Activated T-cell treated with anti-CD3 and anti-CD28 coated beads for 1 hour (primary cell): Measurements from ENCODE around the gene ARHGAP32.
"Not testable (repeated sequence)": the region's sequence is repeated elsewhere in the genome, so short reads cannot be mapped to it uniquely, and the experiment has no call there.

Experiments
- DNase-seq: peaks from one replicate; pipeline ENCODE4 v3.0.0-alpha.2; 2020; ENCODE audit warnings: low read depth

The ARHGAP32 gene

DNA sequence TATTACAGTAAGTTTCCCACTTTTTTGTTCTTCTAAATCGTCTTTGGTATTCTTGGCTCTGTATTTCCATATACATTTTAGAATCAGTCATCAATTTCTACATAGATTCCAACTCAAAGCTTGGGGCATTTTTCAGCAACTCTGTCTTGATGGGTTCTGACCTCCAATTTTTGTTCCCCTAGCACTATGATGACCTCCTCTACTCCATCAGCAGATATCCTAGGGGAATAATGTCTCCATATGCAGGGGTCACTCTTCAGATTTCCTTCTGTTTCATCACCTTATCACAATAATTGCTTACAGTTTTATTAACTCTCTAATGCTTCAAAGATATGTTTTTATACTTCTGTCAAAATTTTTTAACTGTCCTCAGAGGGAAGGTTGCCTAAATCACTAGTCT lies 158.1 kb downstream of the ARHGAP32 start:
- no peak for DNase-seq

DNA sequence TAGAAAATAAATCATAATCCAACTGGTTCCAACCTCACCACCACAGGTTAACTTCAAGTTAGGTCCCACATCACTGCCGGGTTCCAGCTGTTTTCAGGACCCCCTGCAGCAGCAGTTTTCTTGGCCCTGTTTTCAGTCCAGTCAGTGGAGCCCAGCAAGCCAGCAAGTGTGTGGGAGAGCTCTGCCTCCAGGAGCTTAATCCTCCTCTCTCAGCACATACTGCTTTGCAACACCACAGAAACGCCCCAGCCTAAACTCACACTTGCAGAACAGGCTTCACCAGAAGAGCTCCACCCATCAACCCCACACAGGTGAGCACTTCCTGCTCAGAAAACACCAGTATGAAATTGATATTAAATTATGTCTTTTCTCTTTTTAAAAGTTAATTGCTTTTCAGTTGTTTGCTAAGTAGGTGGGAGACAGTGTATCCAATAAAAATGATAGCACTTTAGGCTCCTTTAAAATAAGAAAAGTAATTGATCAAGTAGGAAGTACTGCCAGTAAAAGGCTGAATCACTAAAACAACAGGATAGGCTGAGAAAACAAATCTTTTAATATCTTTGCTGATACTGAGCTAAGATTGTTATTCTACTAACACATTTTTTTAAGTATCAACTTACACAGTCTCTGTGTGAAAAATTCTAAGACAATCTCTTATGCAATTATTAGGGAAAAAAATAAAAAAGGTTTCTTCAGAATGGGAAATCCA lies 168.0 kb downstream of the ARHGAP32 start:
- DNase-seq, result no peak

DNA sequence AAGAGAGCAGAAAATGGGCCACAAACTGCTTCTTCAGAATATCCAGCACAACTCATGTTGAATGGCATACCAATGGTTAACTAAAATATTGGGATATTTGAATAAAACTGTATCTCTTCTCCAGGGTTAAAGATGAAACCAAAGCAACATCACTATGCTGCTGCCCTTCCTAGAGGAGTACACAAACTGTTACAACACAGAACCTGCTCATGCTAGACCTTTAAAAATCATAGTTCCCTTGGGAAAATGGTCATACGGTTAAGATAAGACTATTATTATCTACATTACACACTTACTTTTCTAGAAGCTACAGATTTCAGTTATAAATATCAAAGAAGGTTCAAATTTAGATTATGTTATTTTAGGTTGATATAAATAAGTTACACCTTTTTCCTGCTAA lies 170.8 kb downstream of the ARHGAP32 start:
- no peak for DNase-seq

DNA sequence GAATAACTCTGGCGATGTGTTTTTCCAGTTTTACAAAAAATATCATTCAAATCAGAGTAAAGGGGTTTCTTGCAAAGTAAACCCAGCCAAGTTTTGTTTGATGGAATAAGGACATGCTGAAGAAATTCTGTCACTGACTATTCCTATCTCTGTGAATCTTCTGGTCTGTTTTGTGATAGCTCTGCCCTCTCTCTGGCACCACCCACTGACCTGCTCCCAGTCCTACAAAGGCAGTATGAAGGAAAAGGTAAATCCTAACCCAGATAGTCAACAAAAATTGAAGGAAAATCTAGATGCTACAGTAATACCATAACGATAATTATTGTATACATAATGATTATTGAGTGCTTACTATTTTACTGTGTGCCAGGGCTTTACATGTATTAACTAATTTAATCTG lies 173.1 kb downstream of the ARHGAP32 start:
- no peak for DNase-seq

DNA sequence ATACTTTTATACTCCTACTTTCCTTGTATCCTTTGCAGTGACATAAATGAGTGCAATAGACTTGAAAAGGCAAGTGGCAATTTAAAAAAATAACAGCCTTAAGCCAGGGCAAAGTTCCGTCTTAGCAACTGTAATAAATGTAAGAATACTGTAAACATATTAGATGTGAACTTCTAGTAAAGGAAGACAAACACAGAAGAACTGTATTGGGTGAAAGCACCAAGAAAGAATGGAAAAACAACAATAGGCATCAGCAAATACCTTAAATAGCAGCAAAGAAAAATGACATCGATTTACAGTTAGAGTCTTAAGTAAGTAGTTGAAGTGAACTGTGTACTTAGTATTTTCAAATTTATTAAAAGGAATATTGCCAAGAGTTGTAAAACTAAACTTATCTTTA lies 174.0 kb downstream of the ARHGAP32 start:
- DNase-seq, result no peak

DNA sequence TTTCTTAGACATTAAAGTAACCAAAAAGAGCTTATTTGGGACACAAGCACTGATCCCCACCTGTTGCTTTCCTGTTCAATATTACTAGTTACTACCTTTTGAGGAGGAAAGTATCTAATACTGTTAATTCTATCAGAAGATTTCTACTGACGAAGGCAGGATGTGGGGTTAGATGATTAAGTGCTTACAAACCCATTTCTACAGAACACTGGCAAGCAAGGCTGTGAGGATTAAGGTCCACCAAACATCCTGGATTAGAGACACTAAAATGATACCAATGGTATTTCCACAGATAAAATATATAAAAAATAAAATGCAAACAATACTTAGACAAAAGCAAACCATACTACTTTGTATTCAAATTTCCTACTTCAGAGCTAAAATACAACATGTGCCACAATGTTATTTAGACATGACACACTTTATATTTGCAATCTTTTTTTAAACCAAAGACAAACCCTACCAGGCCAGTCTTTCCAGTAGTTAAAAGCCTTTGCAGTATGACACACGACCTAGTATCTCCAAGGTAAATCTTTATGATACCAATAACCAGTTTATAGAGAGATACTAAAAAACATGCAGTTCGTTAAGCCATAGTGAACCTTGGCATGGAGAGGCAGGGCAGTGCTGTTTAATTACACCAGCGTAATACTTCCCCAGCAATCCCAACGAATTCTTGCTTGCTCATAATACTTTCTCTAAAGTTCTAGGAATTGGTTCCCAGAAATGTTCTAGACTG lies 178.2 kb downstream of the ARHGAP32 start:
- no peak for DNase-seq

DNA sequence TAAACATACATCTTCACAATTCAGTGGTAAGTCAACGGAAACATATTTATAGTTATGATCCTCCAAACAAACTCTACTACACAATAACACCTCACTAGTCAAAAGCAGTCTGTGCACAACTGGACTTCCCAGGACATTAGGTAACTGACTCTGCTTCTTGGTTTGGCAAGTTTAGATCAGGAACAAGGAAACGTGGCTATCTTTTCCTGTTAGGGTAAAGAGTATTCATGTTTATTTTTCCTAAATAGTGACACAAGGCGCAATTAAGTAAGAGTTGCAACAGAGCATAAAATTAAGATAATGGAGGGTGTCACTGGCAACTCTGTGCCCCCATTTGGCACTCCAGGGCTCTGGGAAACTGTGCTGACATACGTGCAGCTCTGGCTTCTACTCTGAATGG lies 179.2 kb downstream of the ARHGAP32 start:
- DNase-seq, result no peak

DNA sequence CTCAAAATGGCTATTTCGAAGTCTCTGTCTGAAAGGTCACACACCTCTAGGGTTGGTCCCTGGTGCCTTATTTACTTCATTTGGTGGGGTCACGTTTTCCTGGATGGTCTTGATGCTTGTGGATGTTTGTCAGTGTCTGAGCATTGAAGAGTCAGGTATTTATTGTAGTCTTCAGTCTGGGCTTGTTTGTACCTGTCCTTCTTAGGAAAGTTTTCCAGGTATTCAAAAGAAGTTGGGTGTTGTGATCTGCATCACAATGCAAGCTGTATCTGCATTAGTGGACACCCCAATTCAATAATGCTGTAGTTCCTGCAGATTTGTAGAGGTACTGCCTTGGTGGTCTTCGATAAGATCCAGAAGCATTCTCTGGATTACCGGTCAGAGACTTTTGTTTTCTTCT lies 186.0 kb downstream of the ARHGAP32 start:
- DNase-seq, result no peak

DNA sequence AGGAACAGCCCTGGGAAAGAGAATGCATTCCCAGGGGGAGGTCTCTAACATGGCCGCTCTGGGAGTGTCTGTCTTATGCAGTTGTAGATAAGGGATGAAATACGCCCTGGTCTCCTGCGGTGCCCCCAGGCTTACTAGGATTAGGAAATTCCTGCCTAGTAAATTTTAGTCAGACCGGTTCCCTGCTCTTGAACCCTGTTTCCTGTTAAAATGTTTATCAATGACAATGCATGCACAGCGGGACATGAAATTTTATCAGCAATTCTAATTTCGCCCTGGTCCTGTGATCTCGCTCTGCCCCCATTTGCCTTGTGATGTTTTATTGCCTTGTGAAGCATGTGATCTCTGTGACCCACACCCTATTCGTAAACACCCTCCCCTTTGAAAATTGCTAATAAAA lies 193.0 kb downstream of the ARHGAP32 start:
- DNase-seq, result not testable (repeated sequence)

DNA sequence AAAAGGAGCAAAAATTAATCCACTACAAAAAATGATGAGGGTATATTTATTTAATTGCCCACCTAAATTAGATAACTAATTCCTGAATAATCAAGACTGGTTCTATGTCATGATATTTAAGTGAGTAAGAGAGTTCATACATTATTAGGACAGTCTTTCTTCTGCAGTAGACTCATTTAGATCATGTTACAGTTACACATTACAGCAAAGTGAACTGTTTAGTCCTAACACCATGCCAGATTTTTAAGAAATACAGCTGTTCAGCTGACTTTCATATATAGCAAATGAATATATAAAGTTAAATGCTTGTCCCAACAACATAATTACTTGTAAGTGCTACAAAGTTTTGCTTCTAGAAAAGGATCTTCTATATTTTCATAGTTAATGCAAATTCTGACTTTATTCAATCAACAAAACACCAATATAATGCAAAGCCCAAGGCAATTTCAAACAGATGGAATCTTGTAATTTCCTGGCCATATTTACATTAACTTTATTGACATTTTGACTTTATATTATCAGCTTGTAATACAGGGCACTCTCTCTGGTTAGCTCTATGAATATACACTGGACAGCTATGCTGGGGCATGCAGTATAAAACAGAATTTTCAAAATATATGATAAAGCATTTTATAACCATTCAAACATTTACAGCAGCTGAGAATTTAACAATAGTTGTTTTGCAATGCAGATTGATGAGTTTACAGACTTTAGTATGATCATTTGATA lies 203.7 kb downstream of the ARHGAP32 start:
- no peak for DNase-seq

DNA sequence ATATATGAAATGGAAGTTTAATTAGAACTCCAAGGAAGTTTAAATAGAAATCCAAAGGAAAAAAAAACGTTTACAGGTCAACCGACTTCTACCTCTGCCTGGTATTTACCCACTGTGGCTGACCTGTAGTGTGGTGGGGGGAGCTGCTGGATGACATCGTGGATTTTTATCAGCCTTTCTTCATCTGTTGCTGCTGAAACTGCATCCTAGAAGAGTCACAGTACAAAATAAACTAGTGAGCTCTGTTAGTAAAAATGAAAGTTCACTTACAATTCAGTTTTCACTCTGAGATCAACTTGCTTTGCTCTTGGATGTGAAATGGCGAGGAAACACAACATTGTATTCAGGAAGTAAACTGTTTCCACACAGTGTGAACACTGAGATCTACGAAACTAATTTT lies 206.2 kb downstream of the ARHGAP32 start:
- DNase-seq, result no peak

DNA sequence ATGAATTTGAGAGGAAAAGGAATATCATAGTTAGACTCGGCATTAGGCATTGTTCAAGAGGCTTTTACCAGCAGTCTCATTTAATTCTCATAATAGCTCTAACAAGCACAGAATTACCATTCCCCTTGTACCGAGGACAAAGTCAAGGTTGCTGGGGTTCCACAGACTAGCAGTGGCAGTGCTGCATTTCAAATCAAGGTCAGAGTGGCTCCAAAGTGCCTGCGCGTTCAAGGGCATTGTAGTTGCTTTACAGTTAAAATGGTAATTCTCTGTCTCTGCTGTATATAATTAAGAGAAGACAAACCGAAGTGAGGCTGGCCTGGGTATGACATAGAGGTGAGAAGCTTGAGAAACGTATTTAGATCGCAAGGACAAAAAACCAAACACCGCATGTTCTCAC lies 209.1 kb downstream of the ARHGAP32 start:
- no peak for DNase-seq

DNA sequence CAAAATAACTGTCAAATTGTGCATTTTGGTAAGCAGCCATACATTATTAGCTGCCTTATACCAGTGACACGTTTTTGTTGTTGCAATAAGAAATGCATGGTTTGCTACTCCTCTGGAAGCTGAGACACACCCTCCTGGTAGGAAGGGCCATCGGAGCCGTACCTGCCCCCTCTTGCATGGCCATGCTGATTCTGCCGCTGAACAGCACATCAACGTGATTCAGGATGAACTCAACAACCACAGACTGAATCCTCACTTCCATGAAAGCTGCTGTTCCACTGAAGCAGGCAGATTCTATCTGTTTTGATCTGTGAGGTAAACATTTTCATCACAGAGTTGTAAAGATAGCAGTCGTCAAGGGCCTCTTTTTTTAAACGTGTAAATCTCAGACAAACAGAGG lies 210.9 kb downstream of the ARHGAP32 start:
- DNase-seq, result no peak

DNA sequence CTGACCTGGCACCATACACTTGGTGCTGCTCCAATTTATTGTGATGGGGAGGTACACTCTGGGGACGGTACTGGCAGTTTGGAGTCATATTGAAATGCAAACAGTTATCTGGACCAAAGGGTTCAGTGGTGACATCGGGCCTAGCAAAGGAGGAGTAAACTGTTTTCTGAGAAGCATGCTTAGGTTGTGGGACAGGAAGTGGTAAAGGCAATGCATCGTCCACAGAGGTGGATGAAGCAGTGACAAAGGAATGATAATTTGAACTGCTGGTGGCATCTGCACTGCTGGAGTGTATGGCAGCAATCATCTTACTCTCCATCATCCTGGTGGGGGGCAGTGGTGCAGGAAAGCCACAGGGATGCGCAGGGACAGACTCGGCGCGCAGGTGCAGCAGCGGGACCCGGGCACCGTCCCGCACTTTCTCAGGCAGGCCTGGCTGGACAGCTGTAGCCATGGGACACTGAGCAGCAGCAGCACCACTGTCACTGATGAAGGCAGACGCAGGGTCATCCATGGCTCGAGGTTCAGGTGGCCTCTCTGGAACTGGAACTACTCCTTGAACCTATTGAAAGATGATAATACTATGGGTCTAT lies 221.4 kb downstream of the ARHGAP32 start:
- no peak for DNase-seq

DNA sequence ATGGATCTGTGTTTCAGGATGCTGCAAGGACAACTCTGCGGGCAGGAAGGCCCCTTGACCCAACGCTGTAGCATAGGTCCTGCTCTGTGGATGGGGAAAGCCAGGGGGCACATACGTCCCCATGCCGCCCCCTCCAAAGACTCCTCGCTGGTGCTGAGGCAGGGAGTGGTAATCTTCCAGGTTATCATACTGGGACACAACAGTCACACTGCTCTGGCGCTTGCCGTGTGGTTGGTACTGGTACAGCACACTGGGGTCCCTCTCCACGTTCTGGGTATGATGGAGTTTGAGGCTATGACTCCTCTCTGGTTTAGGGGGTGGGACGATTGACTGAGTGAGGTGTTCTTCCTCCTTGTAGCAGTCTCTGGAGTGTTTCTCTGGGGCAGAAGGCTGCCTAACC lies 223.2 kb downstream of the ARHGAP32 start:
- DNase-seq, result no peak

DNA sequence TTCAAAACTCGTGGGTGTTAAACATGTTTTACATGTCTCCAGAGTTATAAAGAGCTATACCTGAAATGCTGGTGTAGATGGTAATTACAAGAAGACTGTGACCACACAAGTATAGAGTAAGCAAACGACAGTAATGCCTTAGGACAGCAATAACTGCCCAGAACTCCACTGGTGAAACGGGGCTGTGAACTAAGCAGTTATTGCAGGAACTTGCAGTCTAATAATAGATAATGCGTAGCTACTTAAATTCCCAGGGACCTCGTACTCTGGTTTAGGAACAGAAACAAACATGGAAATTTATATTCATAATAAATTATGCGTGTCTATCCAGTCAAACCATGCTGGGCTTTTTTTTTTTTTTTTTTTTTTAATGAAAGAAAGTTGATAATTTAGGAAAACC lies 224.5 kb downstream of the ARHGAP32 start:
- no peak for DNase-seq

DNA sequence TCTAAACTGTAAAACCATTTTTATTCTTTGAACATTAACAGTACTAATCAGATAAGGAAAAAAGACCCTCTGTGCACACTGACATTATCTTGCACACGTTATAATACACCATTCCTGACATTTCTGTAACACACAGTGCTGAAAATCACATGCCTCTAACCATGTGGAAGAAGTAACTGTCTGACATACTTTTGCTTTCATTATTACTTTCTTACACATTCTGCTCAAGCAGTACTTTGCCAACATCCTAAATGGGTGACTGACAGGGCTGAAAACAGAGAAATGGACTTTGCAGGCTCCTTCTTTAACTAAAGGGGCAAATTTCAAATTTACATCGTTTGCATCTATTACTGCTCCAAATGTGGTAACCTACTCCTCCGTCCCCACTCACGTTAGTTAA lies 226.6 kb downstream of the ARHGAP32 start:
- no peak for DNase-seq

DNA sequence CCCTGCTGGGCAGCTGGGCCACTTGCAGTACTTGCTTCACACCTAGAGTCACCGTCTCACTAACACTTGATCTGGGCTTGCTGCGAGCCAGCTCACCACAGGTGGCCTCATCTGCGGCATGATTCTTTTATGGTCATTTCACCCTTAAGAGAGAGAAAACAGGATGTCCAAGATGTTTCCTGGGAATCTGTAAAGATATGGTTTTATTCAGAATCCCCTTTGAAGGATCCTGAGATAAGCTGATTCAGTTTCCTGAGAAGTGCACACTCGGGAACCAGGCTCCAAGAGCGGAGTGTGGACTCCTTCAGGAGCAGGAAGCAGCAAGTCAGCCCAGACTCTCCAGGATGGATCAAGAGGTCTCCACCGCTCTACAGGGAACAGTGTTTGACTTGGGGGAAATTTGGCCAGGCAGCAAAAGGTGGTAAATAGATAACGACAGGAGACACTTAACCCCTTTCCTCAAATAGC lies 227.6 kb downstream of the ARHGAP32 start:
- DNase-seq, result no peak

DNA sequence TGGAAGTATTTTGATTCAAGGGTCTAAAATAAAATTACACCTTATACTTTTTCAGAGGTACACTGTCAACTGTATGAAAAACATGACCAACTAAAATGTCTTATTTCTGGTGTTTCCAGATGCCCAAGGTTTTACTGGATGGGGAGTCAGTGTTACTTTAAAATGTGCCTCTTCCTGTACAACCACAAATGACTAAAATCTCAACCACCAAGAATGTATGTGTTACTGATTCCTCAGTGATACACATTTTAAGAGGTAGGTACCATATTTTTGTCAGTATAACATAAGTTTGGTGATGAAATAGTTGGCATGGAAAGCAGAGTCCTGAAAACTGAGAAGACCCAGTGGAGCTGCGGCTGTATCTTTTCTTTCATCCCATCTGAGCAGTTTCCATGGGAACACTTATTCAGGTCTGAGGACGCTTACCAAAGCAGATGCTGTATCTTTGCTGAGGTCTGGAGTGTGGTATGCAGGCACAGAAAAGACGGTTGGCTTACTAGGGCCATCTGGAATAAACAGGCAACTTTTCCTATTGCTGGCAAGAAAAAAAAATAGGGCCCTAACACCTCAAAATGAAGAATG lies 228.3 kb downstream of the ARHGAP32 start:
- no peak for DNase-seq

DNA sequence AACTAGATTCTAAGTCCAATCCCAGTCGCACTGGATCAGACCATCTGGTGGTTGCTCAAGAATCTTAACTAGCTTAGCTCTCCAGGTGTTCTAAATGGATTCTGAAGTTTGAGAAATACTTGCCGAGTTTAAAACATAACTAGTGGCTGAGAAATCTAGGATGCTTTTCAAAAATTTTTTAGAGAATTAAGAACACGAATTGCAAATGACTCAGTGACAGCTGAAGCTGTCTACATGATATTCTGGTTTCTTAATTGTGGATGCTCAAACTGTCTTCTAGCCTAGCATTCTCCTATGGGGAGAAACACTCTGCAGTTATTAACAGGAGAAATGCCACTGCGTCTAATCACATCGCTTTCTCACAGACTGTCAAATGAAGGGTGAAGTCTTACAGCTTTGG lies 229.2 kb downstream of the ARHGAP32 start:
- DNase-seq, result no peak

DNA sequence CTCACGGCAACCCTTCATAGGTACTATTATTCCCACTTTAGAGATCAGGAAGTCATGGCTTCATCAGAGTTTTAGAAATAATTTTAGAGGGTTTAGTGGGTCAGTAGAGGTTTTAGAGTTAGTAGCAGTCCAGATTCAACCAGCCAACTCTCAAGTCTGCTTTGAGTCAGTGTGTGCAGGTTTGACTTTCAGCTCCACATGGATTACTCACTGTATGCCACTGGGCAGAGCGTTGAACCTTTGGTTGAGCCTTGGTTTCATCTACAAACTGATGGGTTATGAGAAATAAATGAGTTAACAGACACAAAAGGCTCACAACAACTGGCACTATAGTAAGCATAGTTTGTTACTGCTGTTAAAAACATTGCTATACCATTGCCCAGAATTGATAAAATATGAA lies 230.5 kb downstream of the ARHGAP32 start:
- DNase-seq, result no peak

DNA sequence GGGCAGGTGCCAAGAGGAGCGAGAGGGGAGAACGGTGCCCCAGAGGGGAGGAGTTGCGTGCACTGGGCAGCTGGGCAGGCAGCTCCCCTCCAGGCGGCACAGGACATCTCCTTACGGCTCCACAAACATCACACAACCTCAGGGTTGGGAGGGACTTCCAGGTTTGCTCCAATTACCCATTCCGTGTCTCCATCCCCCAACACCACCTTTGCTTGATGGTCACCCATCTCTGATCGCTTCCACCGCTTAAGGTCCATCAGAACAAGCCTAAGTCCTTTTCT lies 235.0 kb downstream of the ARHGAP32 start:
- DNase-seq, result no peak
